Fibroblast of lung (primary cell): ENCODE results near the gene TADA2B. TPM values are rescaled to one million over a fixed set of nuclear protein-coding genes. Genes with fewer than 3 reads are reported as not detected.

Experiments
- DNase-seq, 2 donors: peaks; one replicate each; pipeline versions ENCODE4 v3.0.0 to v3.0.0-alpha.2; 2010; ENCODE audit warnings: low read depth in 2 of 2
- H2AFZ ChIP-seq: 2 replicates; pipeline ENCODE4 v1.5.1; 2012; ENCODE audit warnings: low read length, control low read depth, inconsistent platforms
- H3K27ac ChIP-seq: 2 replicates; pipeline ENCODE4 v1.5.1; 2011; ENCODE audit warnings: low read length, control low read depth; ENCODE audit not compliant: insufficient read depth
- H3K27me3 ChIP-seq: 2 replicates; pipeline ENCODE4 v1.5.1; 2011; ENCODE audit warnings: mild to moderate bottlenecking, low read length; ENCODE audit not compliant: control insufficient read depth, insufficient read depth
- H3K36me3 ChIP-seq: 2 replicates; pipeline ENCODE4 v1.5.1; 2011; ENCODE audit warnings: low read length; ENCODE audit not compliant: control insufficient read depth, insufficient read depth
- H3K4me1 ChIP-seq: 2 replicates; pipeline ENCODE4 v1.5.1; 2011; ENCODE audit warnings: low read length; ENCODE audit not compliant: control insufficient read depth, insufficient read depth; ENCODE audit errors: extremely low read depth
- H3K4me2 ChIP-seq: 2 replicates; pipeline ENCODE4 v1.5.1; 2011; ENCODE audit warnings: low read length, control low read depth; ENCODE audit not compliant: insufficient read depth; ENCODE audit errors: extremely low read depth
- H3K4me3 ChIP-seq, 4 experiments: fragments of 200-600 bp in 1 of 4; sonication (generic) in 1 of 4; replicated peaks in 1 of 4; 2 replicates each; pipeline ENCODE4 v1.5.1; 2011 to 2016; ENCODE audit warnings: low read length in 4 of 4, low read depth in 3 of 4, mild to moderate bottlenecking in 3 of 4, control low read depth in 2 of 4, inconsistent platforms in 1 of 4, mixed read lengths in 1 of 4; ENCODE audit not compliant: insufficient read depth in 1 of 4; ENCODE audit errors: control extremely low read depth in 1 of 4
- H3K79me2 ChIP-seq: 2 replicates; pipeline ENCODE4 v1.5.1; 2012; ENCODE audit warnings: mild to moderate bottlenecking, low read length, inconsistent platforms; ENCODE audit not compliant: control insufficient read depth, insufficient read depth
- H3K9ac ChIP-seq: 2 replicates; pipeline ENCODE4 v1.5.1; 2011; ENCODE audit warnings: mild to moderate bottlenecking, low read length, control low read depth; ENCODE audit not compliant: insufficient read depth
- H3K9me3 ChIP-seq: 2 replicates; pipeline ENCODE4 v1.5.1; 2012; ENCODE audit warnings: low read depth, low read length; ENCODE audit not compliant: control insufficient read depth, insufficient read depth
- H4K20me1 ChIP-seq: 2 replicates; pipeline ENCODE4 v1.5.1; 2011; ENCODE audit warnings: low read length; ENCODE audit not compliant: control insufficient read depth, insufficient read depth; ENCODE audit errors: extremely low read depth
- CTCF ChIP-seq, 2 donors: IDR thresholded peaks in 1 of 2; conservative IDR thresholded peaks in 1 of 2; 1 replicate in 1 of 2; 2 replicates in 1 of 2; pipeline ENCODE4 v1.5.1; 2011 to 2012; ENCODE audit warnings: low read length in 2 of 2, control low read depth in 1 of 2, inconsistent platforms in 1 of 2, low read depth in 1 of 2, mild to moderate bottlenecking in 1 of 2
- EZH2 ChIP-seq: IDR thresholded peaks from 2 replicates; pipeline ENCODE4 v1.5.1; 2012; ENCODE audit warnings: low read length, control low read depth, mild to moderate bottlenecking; ENCODE audit errors: missing control alignments
- polyA plus RNA-seq, 2 donors: library from polyadenylated mRNA; depleted of rRNA in 1 of 2; stranded (reverse) in 1 of 2; unstranded in 1 of 2; fragments of >200 nt; gene quantifications; 2 replicates each; pipeline ENCODE4 v1.2.1, GENCODE V29; 2011 to 2012; ENCODE audit warnings: missing spikeins in 1 of 2
- total RNA-seq: library from RNA; depleted of rRNA; stranded (reverse); fragments of >200 nt; gene quantifications from 2 replicates; pipeline ENCODE4 v1.2.1, GENCODE V29; 2014

TADA2B gene
- total and polyA plus RNA-seq, 2 donors (not counting 1 experiment from before 2014, with no cell fraction given) = 8.0 to 12.6 TPM

GRCh38 chr4:7016512-7016911 lies 26.7 kb upstream of the TADA2B start:
- no peak for TF ChIP-seq CTCF (conservative IDR thresholded peaks at IDR 0.05 in 1 of 2, IDR thresholded peaks at IDR 0.05 in 1 of 2; ENCODE audit: low read depth in 1 of 2, low read length in 2 of 2)
- no peak for TF ChIP-seq EZH2
- H3K4me2 ChIP-seq = no peak overlapping the region
- peaks cover 14% of the 10 kb centered on the region for H3K36me3 ChIP-seq
- H3K4me1 ChIP-seq = no peaks in the 10 kb centered on the region
- no peak overlapping the region for H2AFZ ChIP-seq
- no peaks in the 10 kb centered on the region for H3K27me3 ChIP-seq
- no peak overlapping the region for H3K27ac ChIP-seq
- no peak overlapping the region for H3K9ac ChIP-seq
- no peaks in the 10 kb centered on the region for H4K20me1 ChIP-seq
- DNase-seq = no peak
- no peak overlapping the region for H3K4me3 ChIP-seq
- H3K9me3 ChIP-seq = no peaks in the 10 kb centered on the region
- H3K79me2 ChIP-seq = no peaks in the 10 kb centered on the region

- Histone ChIP-seq H3K9me3 (no peaks in the 10 kb centered on the region), H3K4me3 (no peak overlapping the region), H3K27me3 (no peaks in the 10 kb centered on the region), H4K20me1 (no peaks in the 10 kb centered on the region), H3K4me2 (no peak overlapping the region), H3K27ac (no peak overlapping the region), H3K4me1 (peaks cover 7% of the 10 kb centered on the region), H3K79me2 (no peaks in the 10 kb centered on the region), H2AFZ (no peak overlapping the region), H3K9ac (no peak overlapping the region), H3K36me3 (peaks cover 14% of the 10 kb centered on the region)
- TF ChIP-seq EZH2 = no peak
- no peak for TF ChIP-seq CTCF (conservative IDR thresholded peaks at IDR 0.05 in 1 of 2, IDR thresholded peaks at IDR 0.05 in 1 of 2; ENCODE audit: low read depth in 1 of 2, low read length in 2 of 2)
- no peak for DNase-seq
Measured at GRCh38 chr4:7017446-7018048, 25.6 kb upstream of the TADA2B start.

GRCh38 chr4:7018281-7018680 lies 24.9 kb upstream of the TADA2B start:
- H3K4me3 ChIP-seq = no peak overlapping the region
- no peak for TF ChIP-seq CTCF (conservative IDR thresholded peaks at IDR 0.05 in 1 of 2, IDR thresholded peaks at IDR 0.05 in 1 of 2; ENCODE audit: low read depth in 1 of 2, low read length in 2 of 2)
- no peak for TF ChIP-seq EZH2
- H3K79me2 ChIP-seq = no peaks in the 10 kb centered on the region
- H4K20me1 ChIP-seq = no peaks in the 10 kb centered on the region
- no peak overlapping the region for H3K4me2 ChIP-seq
- H3K9ac ChIP-seq = no peak overlapping the region
- H3K9me3 ChIP-seq = no peaks in the 10 kb centered on the region
- H2AFZ ChIP-seq = no peak overlapping the region
- no peak for DNase-seq
- peaks cover 7% of the 10 kb centered on the region for H3K4me1 ChIP-seq
- no peaks in the 10 kb centered on the region for H3K27me3 ChIP-seq
- peaks cover 12% of the 10 kb centered on the region for H3K36me3 ChIP-seq
- no peak overlapping the region for H3K27ac ChIP-seq
